COLO829 (cell line): Measurements from ENCODE around the gene FBN3.
"Not testable (repeated sequence)": the region's sequence is repeated elsewhere in the genome, so short reads cannot be mapped to it uniquely, and the experiment has no call there.

Source experiments
- DNase-seq: peaks from one replicate; pipeline ENCODE4 v3.0.0; 2012; ENCODE audit warnings: low spot score

The FBN3 gene

DNA sequence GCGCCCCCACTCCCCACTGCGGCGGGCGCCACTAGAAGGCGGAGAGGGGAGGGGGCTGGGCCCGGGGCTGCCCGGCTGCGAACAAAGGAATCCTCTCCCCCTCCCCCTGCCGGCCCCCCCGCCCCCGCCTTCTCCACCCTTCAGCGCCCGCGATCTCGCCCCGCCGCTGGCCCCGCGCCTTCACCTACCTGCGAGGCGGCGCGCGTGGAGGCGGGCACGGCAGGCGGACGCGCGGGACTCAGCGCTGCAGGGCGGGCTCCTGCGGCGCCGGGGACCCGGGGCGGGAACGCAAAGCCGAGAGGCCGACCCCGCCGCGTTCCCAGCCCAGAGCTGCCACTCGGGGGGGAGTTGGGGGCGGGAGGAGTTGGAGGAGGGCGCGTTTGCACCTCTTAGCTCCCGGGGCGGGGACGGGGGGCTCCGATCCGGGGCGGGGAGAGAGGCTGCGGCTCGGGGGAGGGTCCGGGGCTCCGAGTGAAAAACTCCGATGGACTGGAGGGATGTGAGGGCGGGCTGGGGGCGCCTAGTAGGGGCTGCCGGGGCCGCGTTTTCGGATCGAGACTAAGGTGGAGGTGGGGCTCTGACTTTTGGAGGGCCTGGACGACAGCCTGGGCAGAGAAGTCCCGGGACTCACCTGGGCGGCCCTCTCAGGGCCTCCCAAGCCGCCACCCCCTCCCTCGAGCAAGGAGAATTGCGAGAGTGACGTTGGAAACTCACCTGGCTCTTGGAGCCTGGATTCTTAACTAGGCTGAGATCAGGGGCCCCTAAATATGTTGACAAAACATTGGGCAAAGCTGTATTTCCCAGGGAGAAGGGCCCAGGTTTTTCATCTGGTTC lies at the start of gene FBN3:
TSS of gene FBN3 (minus strand) at position 332 of the 834 bp plus-strand sequence. CDS start 2,112 bp downstream, outside the sequence.
- no peak for DNase-seq

DNA sequence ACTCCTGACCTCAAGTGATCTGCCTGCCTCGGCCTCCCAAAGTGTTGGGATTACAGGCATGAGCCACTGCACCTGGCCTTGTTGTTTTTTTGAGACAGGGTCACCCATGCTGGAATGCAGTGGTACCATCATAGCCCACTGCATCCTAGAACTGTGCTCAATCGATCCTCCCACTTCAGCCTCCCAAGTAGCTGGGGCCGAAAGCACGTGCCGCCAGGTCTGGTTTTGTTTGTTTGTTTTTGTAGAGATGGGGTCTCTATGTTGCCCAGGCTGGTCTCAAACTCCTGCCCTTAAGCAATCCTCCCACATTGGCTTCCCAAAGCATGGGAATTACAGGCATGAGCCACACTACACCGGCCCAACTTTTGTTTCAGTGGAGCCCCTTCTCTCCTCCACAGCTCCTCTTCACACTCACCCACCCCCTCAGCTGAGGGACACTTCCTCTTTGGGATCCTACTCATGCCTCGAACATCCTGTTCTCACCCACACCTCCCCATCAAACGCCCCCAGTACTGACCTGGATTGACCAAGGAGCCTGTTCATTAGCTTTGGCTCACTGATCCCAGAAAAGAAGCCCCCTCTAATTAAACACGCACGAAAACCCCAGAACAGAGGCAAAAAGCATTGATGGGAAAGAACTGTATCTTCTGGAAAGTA lies 47.0 kb upstream of the FBN3 start:
- DNase-seq = no peak

DNA sequence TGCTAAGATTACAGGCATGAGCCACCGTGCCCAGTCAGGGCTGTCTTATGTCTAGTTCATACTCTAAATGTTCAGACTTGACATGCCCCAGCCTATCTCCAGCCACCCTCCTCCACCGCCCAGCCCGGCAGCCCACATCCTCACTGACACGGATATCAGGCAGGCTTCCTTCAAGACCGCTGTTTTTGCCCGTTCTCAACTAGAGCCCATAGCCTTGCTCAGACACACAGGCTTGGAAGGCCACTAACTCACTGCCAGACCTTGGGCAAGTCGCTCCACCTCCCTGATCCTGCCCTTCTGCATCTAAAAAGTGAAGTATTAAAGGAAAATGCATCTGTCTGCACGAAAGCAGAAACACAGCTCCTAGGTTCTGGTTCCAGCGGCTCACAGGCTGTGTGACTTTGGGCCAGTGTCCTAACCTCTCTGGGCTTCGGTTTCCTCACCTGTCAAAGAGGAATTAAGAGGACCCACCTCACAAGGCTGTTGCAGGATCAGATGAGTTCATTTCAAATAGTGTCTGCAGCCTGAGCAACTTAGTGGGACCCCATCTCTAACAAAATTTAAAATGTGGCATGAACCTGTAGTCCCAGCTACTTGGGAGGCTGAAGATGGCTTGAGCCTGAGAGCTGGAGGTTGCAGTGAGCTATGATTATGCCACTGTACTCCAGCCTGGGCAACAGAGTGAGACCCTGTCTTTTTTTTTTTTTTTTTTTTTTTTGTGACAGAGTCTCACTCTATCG lies 45.3 kb upstream of the FBN3 start:
- no peak for DNase-seq

DNA sequence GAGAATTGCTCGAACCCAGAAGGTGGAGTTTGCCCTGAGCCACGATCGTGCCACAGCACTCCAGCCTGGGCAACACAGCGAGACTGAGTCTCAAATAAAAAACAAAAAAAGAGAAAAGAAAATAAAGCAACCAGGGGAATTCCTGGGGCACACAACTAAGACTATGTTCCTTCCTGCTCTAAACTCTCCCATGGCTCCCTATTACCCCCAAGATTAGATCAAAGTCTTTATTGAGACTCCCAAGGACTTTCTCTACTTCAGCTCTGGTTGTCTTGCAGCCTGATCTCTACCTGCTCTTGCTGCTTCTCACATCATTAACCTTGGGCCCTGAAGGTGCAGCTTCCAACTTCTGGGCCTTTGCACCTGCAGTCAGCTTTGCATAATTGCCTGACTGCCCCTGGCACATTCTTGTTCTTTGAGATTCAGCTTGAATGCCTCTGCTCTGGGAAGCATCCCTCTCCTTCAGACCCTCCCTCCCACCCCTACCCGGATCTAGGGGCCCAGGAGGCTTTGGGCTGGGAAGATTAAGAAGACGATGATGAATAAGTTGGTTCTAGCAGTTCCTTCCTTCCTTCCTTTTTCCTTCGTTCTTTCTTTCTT lies 42.9 kb upstream of the FBN3 start:
- DNase-seq = no peak

DNA sequence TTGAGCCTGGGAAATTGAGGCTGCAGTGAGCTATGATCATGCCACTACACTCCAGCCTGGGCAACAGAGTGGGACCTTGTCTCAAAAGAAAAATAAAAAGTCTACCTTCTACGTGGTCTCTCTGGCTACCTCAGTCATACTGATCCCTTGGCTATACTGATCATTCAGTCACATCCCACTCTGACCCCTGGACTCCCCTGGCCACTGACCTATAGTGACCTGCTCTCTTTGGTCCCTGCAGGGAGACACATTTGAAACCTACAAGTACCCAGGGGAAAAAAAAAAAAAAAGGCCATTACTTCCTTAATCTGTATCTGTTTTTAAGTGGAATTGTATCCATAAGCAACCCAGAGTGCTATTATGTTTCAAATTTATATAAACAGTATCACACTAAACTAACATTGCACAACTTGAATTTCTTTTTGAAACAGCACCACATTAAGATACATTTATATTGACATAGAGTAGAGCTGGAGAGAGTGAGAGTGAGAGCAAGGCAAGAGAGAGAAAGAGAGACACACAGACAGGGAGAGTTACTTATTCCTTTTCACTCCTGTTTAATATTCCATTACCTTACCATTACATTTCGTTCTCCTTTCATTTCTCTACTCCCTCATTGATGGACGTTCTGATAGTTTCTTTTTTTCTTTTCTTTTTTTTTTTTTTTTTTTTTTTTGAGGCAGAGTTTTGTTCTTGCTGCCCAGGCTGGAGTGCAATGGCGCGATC lies 36.1 kb upstream of the FBN3 start:
- DNase-seq = no peak

DNA sequence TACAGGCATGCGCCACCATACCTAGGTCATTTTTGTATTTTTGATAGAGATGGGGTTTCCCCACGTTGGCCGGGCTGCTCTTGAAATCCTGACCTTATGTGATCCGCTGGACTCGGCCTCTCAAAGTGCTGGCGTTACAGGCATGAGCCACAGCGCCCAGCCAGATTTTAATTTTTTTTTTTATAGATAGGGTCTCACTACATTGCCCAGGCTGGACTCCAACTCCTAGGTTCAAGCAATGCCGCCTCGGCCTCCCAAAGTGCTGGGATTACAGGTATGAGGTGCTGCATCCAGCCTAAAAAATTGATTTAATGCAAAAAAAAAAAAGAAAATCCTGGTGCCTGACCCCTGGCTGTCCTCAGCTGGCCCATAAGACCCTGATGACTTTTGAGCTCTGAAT lies 34.9 kb upstream of the FBN3 start:
- DNase-seq = no peak

DNA sequence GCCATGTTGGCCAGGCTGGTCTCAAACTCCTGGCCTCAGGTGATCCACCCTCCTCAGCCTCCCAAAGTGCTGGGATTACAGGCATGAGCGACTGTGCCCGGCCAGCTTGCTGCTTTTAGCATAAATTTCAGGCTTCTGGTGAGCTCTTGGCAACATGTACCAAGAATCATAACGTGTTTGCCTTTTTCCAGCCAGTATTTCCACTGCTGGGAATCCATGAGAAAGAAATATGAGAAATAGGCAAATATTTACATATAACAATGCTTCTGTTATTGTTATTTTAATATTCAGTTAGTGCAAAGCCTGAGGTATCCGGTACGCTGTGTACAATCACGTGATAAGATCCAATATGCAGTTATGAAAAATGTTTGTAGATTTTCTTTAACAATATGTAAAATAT lies 30.6 kb upstream of the FBN3 start:
- DNase-seq = no peak

DNA sequence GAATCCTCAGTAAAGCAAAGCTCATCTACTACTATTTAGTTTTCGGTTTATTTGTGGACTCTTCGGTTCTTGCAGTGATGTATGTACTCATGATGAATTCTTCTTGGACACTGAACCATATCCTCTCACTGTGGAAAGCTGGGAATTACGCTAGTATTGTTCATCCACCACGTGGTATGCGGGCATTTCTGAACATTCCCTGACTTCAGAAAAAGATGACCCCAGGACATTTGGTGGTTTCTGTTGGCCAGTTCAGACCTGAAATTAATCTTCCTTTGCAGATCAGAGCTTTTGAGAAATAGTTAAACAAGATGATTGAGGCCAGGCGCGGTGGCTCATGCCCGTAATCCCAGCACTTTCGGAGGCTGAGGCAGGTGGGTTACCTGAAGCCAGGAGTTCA lies 25.3 kb upstream of the FBN3 start:
- no peak for DNase-seq

DNA sequence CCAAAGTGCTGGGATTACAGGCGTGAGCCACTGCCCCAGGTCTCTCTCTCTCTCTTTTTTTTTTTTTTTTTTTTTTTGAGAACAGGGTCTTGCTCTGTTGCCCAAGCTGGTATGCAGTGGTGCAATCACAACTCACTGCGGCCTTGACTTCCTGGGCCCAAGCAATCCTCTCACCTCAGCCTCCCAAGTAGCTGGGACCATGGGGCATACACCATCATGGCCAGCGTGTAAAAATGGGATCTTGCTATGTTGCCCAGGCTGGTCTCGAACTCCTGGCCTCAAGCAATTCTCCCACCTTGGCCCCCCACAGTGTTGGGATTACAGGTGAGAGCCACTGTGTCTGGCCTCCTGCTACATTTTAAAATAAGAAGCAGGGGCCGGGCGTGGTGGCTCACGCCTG lies 19.1 kb upstream of the FBN3 start:
- no peak for DNase-seq

DNA sequence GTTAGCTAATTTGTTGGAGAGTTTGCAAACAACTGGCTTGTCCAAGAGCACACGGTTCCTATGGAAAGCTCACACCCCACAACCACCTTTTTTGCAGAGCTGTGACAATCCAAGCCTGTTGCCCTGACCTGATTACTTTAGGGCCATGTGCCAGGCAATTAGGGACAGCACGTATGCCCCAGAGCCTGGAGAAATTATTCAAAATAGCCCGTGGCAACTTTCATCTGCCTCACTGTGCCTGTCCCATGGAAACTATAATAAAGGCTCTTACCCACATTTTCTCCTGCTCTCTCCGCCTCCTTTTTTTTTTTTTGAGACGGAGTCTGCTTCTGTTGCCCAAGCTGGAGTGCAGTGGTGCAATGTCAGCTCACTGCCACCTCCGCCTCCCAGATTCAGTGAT lies 18.6 kb upstream of the FBN3 start:
- no peak for DNase-seq

DNA sequence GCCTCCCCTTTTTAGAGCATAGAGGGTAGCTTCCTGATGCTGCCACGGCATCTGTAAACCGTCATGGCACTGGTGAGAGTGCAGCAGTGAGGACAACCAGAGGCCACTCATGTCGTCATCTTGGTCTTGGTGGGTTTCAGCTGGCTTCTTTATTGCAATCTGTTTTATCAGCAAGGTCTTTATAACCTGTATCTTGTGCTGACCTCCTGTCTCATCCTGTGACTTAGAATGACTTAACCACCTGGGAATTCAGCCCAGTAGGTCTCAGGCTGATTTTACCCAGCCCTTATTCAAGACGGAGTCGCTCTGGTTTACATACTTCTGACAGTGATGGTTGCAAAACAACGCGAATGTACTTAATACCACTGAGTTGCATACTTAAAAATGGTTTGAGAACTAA lies 14.4 kb upstream of the FBN3 start:
- DNase-seq = no peak

DNA sequence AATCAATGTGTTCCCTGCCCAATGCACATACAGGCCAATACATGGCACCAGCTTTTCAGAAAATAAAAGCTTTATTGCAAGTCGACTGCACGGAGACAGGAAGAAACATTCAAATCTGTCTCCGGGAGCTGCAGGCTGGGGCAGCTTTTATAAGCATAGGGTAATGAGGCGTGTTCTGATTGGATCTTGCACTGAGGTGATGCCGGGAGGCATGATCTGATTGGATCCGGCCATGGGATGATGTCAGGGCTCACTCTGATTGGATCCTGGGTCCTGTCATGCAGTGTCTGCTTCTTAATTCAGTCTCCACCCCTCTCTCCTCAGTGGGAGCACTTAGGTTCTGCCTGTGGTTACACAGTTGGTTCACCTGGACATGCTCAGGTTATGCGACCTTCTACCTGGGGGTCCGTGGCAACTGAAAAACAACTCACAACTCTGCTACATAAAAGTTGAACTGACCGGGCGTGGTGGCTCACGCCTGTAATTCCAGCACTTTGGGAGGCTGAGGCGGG lies 11.8 kb upstream of the FBN3 start:
- no peak for DNase-seq

DNA sequence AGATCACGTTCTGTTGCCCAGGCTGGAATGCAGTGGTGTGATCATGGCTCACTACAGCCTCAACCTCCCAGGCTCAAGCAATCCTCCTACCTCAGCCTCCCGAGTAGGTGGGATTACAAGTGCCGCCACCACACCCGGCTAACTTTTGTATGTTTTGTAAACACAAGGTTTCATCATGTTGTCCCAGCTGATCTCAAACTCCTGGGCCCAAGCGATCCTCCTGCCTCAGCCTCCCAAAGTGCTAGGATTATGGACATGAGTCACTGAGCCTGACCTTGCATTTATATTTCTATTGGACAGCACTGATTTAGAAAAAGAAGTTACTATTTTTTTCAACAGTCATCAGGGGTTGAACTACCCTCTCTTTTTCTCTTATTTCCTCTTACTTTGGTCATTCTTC lies 9.9 kb upstream of the FBN3 start:
- not testable (repeated sequence) for DNase-seq

DNA sequence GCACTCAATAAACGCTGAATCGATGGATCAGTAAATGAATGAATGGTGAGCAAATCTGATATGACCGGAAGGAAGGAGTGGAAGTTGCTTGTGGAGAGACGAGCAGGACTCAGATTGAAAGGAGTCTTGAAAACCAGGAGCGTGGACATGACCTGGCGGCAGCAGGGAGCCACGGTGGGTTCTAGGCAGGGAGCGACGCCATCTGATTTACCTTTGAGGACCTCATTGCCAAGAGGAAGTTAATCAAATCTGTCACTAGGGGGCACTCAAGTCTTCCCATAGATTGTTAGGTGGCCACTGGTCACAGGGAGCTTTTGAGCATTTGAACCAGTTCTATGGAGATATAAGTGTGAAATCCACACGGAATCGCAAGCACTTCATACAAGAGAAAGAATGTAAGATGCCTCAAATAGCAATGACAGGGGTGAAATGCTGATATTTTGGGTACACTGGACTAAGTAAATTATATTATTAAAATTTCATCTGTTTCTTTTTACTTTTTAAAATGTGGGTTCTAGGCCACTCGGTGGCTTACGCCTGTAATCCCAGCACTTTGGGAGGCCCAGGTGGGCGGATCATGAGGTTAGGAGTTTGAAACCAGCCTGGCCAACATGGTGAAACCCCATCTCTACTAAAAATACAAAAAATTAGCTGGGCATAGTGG lies 9.2 kb upstream of the FBN3 start:
- DNase-seq = peak; percentile 64

DNA sequence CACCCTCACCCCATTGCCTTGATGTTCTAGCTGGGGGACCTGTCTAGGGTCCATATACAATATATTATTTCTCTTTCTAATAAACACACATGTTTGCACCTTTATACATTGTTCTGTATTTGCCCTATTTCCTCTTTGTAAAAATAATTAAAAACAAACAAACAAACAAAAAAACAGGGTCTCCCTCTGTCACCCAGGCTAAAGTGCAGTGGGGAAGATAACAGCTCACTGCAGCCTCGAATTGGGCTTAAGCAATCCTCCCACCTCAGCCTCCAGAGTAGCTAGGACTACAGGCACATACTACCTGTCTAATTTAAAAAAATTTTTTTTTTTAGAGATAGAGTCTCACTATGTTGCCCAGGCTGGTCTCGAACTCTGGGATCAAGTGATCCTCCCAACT lies 5.9 kb upstream of the FBN3 start:
- DNase-seq = no peak

DNA sequence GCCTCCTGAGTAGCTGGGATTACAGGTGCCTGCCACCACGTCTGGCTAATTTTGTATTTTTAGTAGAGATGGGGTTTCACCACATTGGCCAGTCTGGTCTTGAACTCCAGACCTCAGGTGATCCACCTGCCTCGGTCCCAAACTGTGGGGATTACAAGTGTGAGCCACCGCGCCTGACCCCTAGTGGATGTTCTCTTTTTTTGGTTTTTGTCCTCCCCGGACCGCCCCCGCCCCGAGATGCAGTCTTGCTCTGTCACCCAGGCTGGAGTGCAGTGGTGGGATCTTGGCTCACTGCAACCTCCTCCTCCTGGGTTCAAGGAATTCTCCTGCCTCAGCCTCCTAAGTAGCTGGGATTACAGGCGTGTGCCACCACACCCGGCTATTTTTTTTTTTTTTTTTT lies 4.6 kb upstream of the FBN3 start:
- DNase-seq = not testable (repeated sequence)

DNA sequence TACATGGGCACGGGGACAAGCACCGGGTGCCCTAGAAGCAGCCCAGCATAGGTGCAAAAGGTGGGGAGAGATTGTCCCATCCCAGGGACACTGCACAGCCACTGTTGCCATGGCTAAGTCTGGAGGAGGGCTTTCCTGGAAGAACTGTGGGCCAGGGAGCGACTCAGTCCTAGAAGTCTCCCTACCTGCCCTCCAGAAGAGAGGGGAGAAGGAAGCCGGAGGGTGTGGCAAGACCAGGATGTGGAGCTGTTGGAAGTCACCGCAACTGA lies 2.3 kb upstream of the FBN3 start:
- DNase-seq = no peak

DNA sequence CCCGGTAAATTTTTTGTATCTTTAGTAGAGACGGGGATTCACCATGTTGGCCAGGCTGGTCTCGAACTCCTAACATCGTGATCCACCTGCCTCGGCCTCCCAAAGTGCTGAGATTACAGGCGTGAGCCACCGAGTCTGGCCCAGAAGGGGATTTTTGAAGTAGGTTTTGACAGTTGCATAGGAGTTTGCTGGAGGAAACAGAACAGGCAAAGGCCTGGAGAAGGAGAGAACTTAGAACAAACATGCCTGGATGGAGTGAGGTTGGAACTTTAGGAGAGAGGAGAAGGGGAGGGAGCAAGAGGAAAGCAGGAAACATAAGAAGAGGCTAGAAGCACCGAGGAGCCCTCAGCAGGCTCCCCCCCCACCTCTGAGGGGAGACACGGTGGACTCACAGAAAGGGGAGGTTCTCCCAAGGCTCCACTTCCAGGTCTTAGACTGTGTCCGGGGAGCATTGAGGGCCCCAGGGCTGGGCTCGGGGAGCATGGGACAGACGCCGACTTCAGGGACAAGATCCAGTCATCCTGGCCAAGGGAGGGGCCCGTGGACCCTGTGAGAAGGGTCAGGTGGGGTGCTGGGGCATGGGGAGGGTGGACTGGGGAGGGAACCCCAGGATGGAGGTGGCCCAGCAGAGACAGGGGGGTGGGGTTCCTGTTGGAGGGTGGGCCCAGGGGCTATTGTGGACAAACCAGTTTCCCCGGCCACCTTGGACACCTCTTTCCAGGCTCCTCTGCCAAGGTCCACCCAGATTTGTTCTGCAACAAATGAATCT lies 1.8 kb upstream of the FBN3 start:
- DNase-seq = no peak

DNA sequence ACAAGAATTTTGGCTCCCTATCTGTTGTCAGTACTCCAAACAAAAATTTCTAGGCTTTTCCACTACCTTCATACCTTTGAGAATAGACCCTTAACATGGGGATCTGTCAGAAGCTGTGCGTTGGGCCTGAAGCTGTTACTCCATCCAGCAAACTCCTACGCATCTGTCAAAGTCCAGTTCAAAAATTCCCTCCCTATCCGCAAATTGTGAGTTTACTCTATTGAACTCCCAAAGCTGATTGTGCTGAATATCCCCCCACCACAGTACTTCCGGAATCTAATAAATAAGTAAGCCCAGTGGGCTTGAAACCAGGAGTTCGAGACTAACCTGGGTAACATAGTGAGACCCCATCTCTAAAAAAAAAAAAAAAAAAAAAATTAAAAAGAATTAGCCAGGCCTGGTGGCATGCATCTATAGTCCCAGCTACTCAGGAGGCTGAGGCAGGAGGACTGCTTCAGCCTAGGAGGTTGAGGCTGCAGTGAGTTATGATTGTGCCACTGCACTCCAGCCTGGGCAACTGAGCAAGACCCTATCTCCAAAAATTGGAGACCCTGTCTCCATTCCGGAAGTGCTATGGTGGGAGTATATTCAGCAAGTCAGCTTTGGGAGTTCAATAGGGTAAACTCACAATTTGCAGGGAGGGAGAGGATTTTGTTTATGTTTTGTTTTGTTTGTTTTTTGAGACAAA lies 930 bp upstream of the FBN3 start:
- DNase-seq = no peak
